Stomach (tissue), 9 donors: ENCODE measurements around the gene MILR1. TPM values are rescaled to one million over a fixed set of nuclear protein-coding genes. Genes with fewer than 3 reads are reported as not detected.
"Not testable (repeated sequence)": the region's sequence is repeated elsewhere in the genome, so short reads cannot be mapped to it uniquely, and the experiment has no call there.

Source experiments
- DNase-seq, 2 donors: peaks; one replicate each; pipeline versions ENCODE4 v3.0.0 to v3.0.0-alpha.2; 2013 to 2019
- H3K27ac ChIP-seq, 5 donors: fragments of 200-600 bp in 4 of 5; sonication (generic) in 4 of 5; one replicate each; pipeline ENCODE4 v1.5.1; 2013 to 2019; ENCODE audit warnings: mild to moderate bottlenecking in 1 of 5, moderate library complexity in 1 of 5
- H3K27me3 ChIP-seq, 3 donors: fragments of 200-600 bp; sonication (generic); one replicate each; pipeline ENCODE4 v1.5.1; 2017 to 2019; ENCODE audit warnings: mixed run types in 1 of 3
- H3K36me3 ChIP-seq, 4 donors: fragments of 200-600 bp; sonication (generic); 1 replicate in 3 of 4; 2 replicates in 1 of 4; pipeline ENCODE4 v1.5.1; 2016 to 2019
- H3K4me1 ChIP-seq, 4 donors: fragments of 200-600 bp; sonication (generic); one replicate each; pipeline ENCODE4 v1.5.1; 2016 to 2019
- H3K4me3 ChIP-seq, 4 donors: fragments of 200-600 bp; sonication (generic) in 3 of 4; one replicate each; pipeline ENCODE4 v1.5.1; 2016 to 2019; ENCODE audit warnings: mild to moderate bottlenecking in 1 of 4
- H3K9me3 ChIP-seq, 4 donors: fragments of 200-600 bp; sonication (generic); one replicate each; pipeline ENCODE4 v1.5.1; 2016 to 2019
- CTCF ChIP-seq, 7 experiments: fragments of 450-650 bp in 4 of 7; fragments of 200-600 bp in 3 of 7; sonication (generic) in 3 of 7; IDR thresholded peaks; one replicate each; pipeline ENCODE4 v1.5.1; 2016 to 2019; ENCODE audit warnings: antibody characterized with exemption in 7 of 7, control low read depth in 2 of 7, mild to moderate bottlenecking in 1 of 7
- EP300 ChIP-seq: sonication (generic); formaldehyde crosslinking; IDR thresholded peaks from one replicate; pipeline ENCODE4 v1.6.1; 2017; ENCODE audit warnings: antibody characterized with exemption
- POLR2A ChIP-seq, 4 donors: fragments of 450-650 bp; IDR thresholded peaks; one replicate each; pipeline ENCODE4 v1.6.1; 2016; ENCODE audit warnings: antibody characterized with exemption in 4 of 4, control low read depth in 2 of 4, mild to moderate bottlenecking in 1 of 4, moderate library complexity in 1 of 4
- POLR2AphosphoS5 ChIP-seq, 3 donors: sonication (generic); formaldehyde crosslinking; IDR thresholded peaks; one replicate each; pipeline ENCODE4 v1.6.1; 2016; ENCODE audit warnings: antibody characterized with exemption in 3 of 3
- WGBS, 5 donors: extraction: QIAGEN DNeasy Blood & Tissue Kit in 3 of 5; methylation state at CpG; one replicate each; pipeline versions ENCODE4 v1.1.5 to v1.1.7; 2013 to 2018; 5-methylcytosine and 5-hydroxymethylcytosine counted together
- intact Hi-C: fragments of 100-400 bp; cut with DNase I; formaldehyde crosslinking; loops from one replicate; pipeline ENCODE4 v1.15.1; 2023; ENCODE audit warnings: low total_unique reads
- polyA plus RNA-seq, 3 donors: library from polyadenylated mRNA; stranded (reverse); fragments of 200-250 nt; gene quantifications; one replicate each; pipeline ENCODE4 v1.2.3, GENCODE V29; 2013
- total RNA-seq, 5 donors: library from RNA; depleted of rRNA; stranded (reverse); fragments of >200 nt; gene quantifications; one replicate each; pipeline versions ENCODE4 v1.1.0 to v1.2.3, GENCODE V29; 2014 to 2016
- donor health status: healthy with polysubstance abuse.
- donor health status: Bipolar disorder and iron deficiency.
- donor health status: healthy.

The MILR1 gene
- total and polyA plus RNA-seq, 8 donors: 1.4 to 4.2 (median 2.7) TPM; not detected in 3

- no peak overlapping the region for H3K27ac ChIP-seq
- peaks cover 0 to 7% (median 0%) of the 10 kb centered on the region in 4 donors for H3K4me1 ChIP-seq
- no peaks in the 10 kb centered on the region for H3K27me3 ChIP-seq
- H3K36me3 ChIP-seq: no peaks in the 10 kb centered on the region
- no peak for DNase-seq
- no peak overlapping the region for H3K4me3 ChIP-seq
- intact Hi-C loops: loop anchor here (5.0 kb wide), 1 partner anchor 63 kb away; no protein-coding TSS in a partner anchor
- TF ChIP-seq POLR2A (IDR thresholded peaks at IDR 0.05) (no peak), POLR2AphosphoS5 (IDR thresholded peaks at IDR 0.05) (no peak), EP300 (no peak), CTCF (IDR thresholded peaks at IDR 0.05) (no peak)
- WGBS, 5 donors: 63 to 94% (median 74%) methylated on average over 1 of the region's 1 CpG
- H3K9me3 ChIP-seq: no peaks in the 10 kb centered on the region
These were observed 24.5 kb upstream of the MILR1 start for GRCh38 chr17:64424324-64424849.

DNA sequence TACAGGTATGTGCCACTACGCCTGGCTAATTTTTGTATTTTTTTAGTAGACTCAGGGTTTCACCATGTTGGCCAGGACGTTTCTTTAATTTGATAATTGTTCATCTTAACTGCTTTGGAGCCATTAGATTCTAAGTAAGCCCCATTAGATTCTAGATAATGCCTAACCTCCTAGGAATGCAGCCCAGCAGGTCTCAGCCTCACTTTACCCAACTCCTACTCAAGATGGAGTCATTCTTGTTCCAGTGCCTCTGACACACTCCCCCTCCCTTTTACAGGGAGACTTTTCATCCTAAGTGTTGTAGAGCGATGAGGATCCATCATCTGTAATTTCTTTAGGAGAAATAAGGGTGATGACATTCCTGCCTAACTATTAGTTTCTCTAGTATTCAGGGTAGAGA, 23.7 kb upstream of the MILR1 start:
- Histone ChIP-seq H3K27me3 (no peaks in the 10 kb centered on the region), H3K9me3 (no peaks in the 10 kb centered on the region), H3K36me3 (no peaks in the 10 kb centered on the region), H3K27ac (no peak overlapping the region), H3K4me1 (peaks cover 0 to 5% (median 0%) of the 10 kb centered on the region in 4 donors), H3K4me3 (no peak overlapping the region)
- intact Hi-C loops: no loop called here
- WGBS, 5 donors: 72 to 91% (median 81%) methylated on average over 3 of the region's 3 CpGs
- TF ChIP-seq POLR2AphosphoS5 (IDR thresholded peaks at IDR 0.05): no peak
- no peak for TF ChIP-seq CTCF (IDR thresholded peaks at IDR 0.05)
- no peak for TF ChIP-seq POLR2A (IDR thresholded peaks at IDR 0.05)
- no peak for TF ChIP-seq EP300
- DNase-seq: no peak

GRCh38 chr17:64426596-64426995, 22.3 kb upstream of the MILR1 start:
- intact Hi-C loops: no loop called here
- TF ChIP-seq CTCF (IDR thresholded peaks at IDR 0.05) (no peak), POLR2AphosphoS5 (IDR thresholded peaks at IDR 0.05) (no peak), EP300 (no peak), POLR2A (IDR thresholded peaks at IDR 0.05) (no peak)
- DNase-seq: no peak
- no peaks in the 10 kb centered on the region for H3K36me3 ChIP-seq
- no peak overlapping the region for H3K4me3 ChIP-seq
- H3K27me3 ChIP-seq: no peaks in the 10 kb centered on the region
- H3K27ac ChIP-seq: no peak overlapping the region
- no peaks in the 10 kb centered on the region for H3K4me1 ChIP-seq
- no peaks in the 10 kb centered on the region for H3K9me3 ChIP-seq

GRCh38 chr17:64428406-64428805, 20.5 kb upstream of the MILR1 start:
- Histone ChIP-seq H3K36me3 (no peaks in the 10 kb centered on the region), H3K27ac (no peak overlapping the region), H3K4me3 (no peak overlapping the region), H3K9me3 (no peaks in the 10 kb centered on the region), H3K27me3 (no peaks in the 10 kb centered on the region), H3K4me1 (no peaks in the 10 kb centered on the region)
- TF ChIP-seq EP300 (no peak), POLR2A (IDR thresholded peaks at IDR 0.05) (no peak), CTCF (IDR thresholded peaks at IDR 0.05) (no peak), POLR2AphosphoS5 (IDR thresholded peaks at IDR 0.05) (no peak)
- intact Hi-C loops: no loop called here
- DNase-seq: no peak
- 66 to 82% (median 73%) methylated on average over 1 of the region's 1 CpG for WGBS, 5 donors

GRCh38 chr17:64430036-64430435, 18.9 kb upstream of the MILR1 start:
- intact Hi-C loops, H3K4me3 ChIP-seq, H3K4me1 ChIP-seq, DNase-seq, H3K36me3 ChIP-seq, H3K27me3 ChIP-seq, H3K27ac ChIP-seq, H3K9me3 ChIP-seq: not testable (repeated sequence)
- 80 to 92% (median 86%) methylated on average over 2 of the region's 2 CpGs for WGBS, 5 donors
